Neural cell (in vitro differentiated cells): Measurements from ENCODE around the gene ATP5F1E. TPM values are rescaled to one million over a fixed set of nuclear protein-coding genes. Genes with fewer than 3 reads are reported as not detected.

Experiments used
- H2AFZ ChIP-seq: fragments of 200-600, 300-800 bp; sonication (generic), shearing (Covaris generic); 2 replicates; pipeline ENCODE4 v1.6.0; 2014; ENCODE audit warnings: low read depth, mild to moderate bottlenecking, antibody characterized with exemption, low read length, moderate library complexity
- H3F3A ChIP-seq: fragments of 200-600 bp; shearing (Covaris generic); 2 replicates; pipeline ENCODE4 v1.6.1; 2016; ENCODE audit warnings: mild to moderate bottlenecking, moderate library complexity, mixed read lengths, antibody characterized with exemption, low read length; ENCODE audit not compliant: insufficient read depth, poor library complexity, severe bottlenecking
- H3K27ac ChIP-seq: fragments of 200-600, 300-800 bp; sonication (generic), shearing (Covaris generic); 2 replicates; pipeline ENCODE4 v1.5.1; 2014; ENCODE audit warnings: mild to moderate bottlenecking, low read length, moderate library complexity
- H3K27me3 ChIP-seq: fragments of 300-800, 200-600 bp; sonication (generic), shearing (Covaris generic); 2 replicates; pipeline ENCODE4 v1.6.0; 2014; ENCODE audit warnings: mild to moderate bottlenecking, low read depth, low read length, moderate library complexity; ENCODE audit not compliant: insufficient read depth
- H3K36me3 ChIP-seq: fragments of 300-800, 200-600 bp; sonication (generic), shearing (Covaris generic); 2 replicates; pipeline ENCODE4 v1.5.1; 2014; ENCODE audit warnings: mild to moderate bottlenecking, antibody characterized with exemption, low read length, moderate library complexity; ENCODE audit not compliant: insufficient read depth
- H3K4me2 ChIP-seq: fragments of 300-800, 200-600 bp; sonication (generic), shearing (Covaris generic); 2 replicates; pipeline ENCODE4 v1.6.0; 2014; ENCODE audit warnings: mild to moderate bottlenecking, low read length
- H3K4me3 ChIP-seq: fragments of 300-800, 200-600 bp; sonication (generic), shearing (Covaris generic); 2 replicates; pipeline ENCODE4 v1.5.1; 2014; ENCODE audit warnings: mild to moderate bottlenecking, low read length, moderate library complexity
- H3K79me2 ChIP-seq: fragments of 200-600 bp; shearing (Covaris generic); replicated peaks from 2 replicates; pipeline ENCODE4 v1.6.0; 2014; ENCODE audit warnings: mild to moderate bottlenecking, low read length, moderate library complexity; ENCODE audit not compliant: insufficient read depth
- H3K9ac ChIP-seq: fragments of 300-800, 200-600 bp; sonication (generic), shearing (Covaris generic); 2 replicates; pipeline ENCODE4 v1.6.1; 2016; ENCODE audit warnings: mild to moderate bottlenecking, low read length, mixed read lengths
- H3K9me2 ChIP-seq: fragments of 200-600 bp; shearing (Covaris generic); 2 replicates; pipeline ENCODE4 v1.6.1; 2016; ENCODE audit warnings: mild to moderate bottlenecking, low read length, mixed read lengths; ENCODE audit not compliant: insufficient read depth
- H3K9me3 ChIP-seq: fragments of 200-600, 300-800 bp; sonication (generic), shearing (Covaris generic); 2 replicates; pipeline ENCODE4 v1.6.1; 2016; ENCODE audit warnings: mild to moderate bottlenecking, mixed run types, low read length, moderate library complexity, mixed read lengths
- H4K20me1 ChIP-seq: fragments of 200-600 bp; shearing (Covaris generic); 2 replicates; pipeline ENCODE4 v1.6.1; 2016; ENCODE audit warnings: mild to moderate bottlenecking, mixed run types; ENCODE audit not compliant: insufficient read depth
- CTCF ChIP-seq: fragments of 450-650 bp; IDR thresholded peaks from 2 replicates; pipeline ENCODE4 v1.5.1; 2014; ENCODE audit warnings: antibody characterized with exemption, mild to moderate bottlenecking, moderate library complexity; ENCODE audit not compliant: poor library complexity, severe bottlenecking
- EP300 ChIP-seq: fragments of 450-650 bp; conservative IDR thresholded peaks from 2 replicates; pipeline ENCODE4 v1.6.1; 2014; ENCODE audit warnings: antibody characterized with exemption, mild to moderate bottlenecking, moderate library complexity; ENCODE audit not compliant: poor library complexity, severe bottlenecking
- EZH2 ChIP-seq: fragments of 200-600, 300-800 bp; shearing (Covaris generic), sonication (generic); IDR thresholded peaks from 2 replicates; pipeline ENCODE4 v1.6.1; 2014; ENCODE audit warnings: antibody characterized with exemption, low read length, borderline replicate concordance, mild to moderate bottlenecking; ENCODE audit not compliant: insufficient read depth, poor library complexity, severe bottlenecking
- MXI1 ChIP-seq: fragments of 450-650 bp; conservative IDR thresholded peaks from 2 replicates; pipeline ENCODE4 v1.6.1; 2014; ENCODE audit warnings: antibody characterized with exemption, mild to moderate bottlenecking; ENCODE audit not compliant: poor library complexity, severe bottlenecking
- POLR2AphosphoS5 ChIP-seq: IDR thresholded peaks from 2 replicates; pipeline ENCODE4 v1.6.1; 2012
- RAD21 ChIP-seq: fragments of 450-650 bp; conservative IDR thresholded peaks from 2 replicates; pipeline ENCODE4 v1.6.1; 2014; ENCODE audit warnings: antibody characterized with exemption, mild to moderate bottlenecking, moderate library complexity
- SMC3 ChIP-seq: fragments of 450-650 bp; conservative IDR thresholded peaks from 2 replicates; pipeline ENCODE4 v1.6.1; 2014; ENCODE audit warnings: antibody characterized with exemption, mild to moderate bottlenecking, moderate library complexity; ENCODE audit not compliant: poor library complexity
- TAF1 ChIP-seq: IDR thresholded peaks from 2 replicates; pipeline ENCODE4 v1.6.1; 2012; ENCODE audit warnings: low read depth
- polyA plus RNA-seq: library from polyadenylated mRNA; depleted of rRNA; stranded (reverse); fragments of >200 nt; gene quantifications from 2 replicates; pipeline ENCODE4 v1.2.3, GENCODE V29; 2014
- TF ChIP-seq, protein P1 (sequence below): IDR thresholded peaks from 2 replicates; pipeline ENCODE4 v1.6.1; 2012; ENCODE audit warnings: borderline replicate concordance

The ATP5F1E gene
- polyA plus RNA-seq, 1 donor from 2014 or later = 133 TPM

- no peak overlapping the region for H3K27ac ChIP-seq
- H3F3A ChIP-seq = no peaks in the 10 kb centered on the region
- TF ChIP-seq, protein P1, sequence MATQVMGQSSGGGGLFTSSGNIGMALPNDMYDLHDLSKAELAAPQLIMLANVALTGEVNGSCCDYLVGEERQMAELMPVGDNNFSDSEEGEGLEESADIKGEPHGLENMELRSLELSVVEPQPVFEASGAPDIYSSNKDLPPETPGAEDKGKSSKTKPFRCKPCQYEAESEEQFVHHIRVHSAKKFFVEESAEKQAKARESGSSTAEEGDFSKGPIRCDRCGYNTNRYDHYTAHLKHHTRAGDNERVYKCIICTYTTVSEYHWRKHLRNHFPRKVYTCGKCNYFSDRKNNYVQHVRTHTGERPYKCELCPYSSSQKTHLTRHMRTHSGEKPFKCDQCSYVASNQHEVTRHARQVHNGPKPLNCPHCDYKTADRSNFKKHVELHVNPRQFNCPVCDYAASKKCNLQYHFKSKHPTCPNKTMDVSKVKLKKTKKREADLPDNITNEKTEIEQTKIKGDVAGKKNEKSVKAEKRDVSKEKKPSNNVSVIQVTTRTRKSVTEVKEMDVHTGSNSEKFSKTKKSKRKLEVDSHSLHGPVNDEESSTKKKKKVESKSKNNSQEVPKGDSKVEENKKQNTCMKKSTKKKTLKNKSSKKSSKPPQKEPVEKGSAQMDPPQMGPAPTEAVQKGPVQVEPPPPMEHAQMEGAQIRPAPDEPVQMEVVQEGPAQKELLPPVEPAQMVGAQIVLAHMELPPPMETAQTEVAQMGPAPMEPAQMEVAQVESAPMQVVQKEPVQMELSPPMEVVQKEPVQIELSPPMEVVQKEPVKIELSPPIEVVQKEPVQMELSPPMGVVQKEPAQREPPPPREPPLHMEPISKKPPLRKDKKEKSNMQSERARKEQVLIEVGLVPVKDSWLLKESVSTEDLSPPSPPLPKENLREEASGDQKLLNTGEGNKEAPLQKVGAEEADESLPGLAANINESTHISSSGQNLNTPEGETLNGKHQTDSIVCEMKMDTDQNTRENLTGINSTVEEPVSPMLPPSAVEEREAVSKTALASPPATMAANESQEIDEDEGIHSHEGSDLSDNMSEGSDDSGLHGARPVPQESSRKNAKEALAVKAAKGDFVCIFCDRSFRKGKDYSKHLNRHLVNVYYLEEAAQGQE = no peak
- TF ChIP-seq EP300 (no peak), SMC3 (no peak), EZH2 (no peak), RAD21 (no peak), POLR2AphosphoS5 (no peak), MXI1 (no peak), CTCF (no peak), TAF1 (no peak)
- no peak overlapping the region for H3K4me3 ChIP-seq
- no peaks in the 10 kb centered on the region for H3K9me2 ChIP-seq
- no peaks in the 10 kb centered on the region for H4K20me1 ChIP-seq
- H2AFZ ChIP-seq = no peak overlapping the region
- no peaks in the 10 kb centered on the region for H3K79me2 ChIP-seq
- H3K9me3 ChIP-seq = no peaks in the 10 kb centered on the region
- no peak overlapping the region for H3K4me2 ChIP-seq
- no peaks in the 10 kb centered on the region for H3K36me3 ChIP-seq
- no peaks in the 10 kb centered on the region for H3K27me3 ChIP-seq
- no peak overlapping the region for H3K9ac ChIP-seq
Observed at GRCh38 chr20:58976061-58976730, 55.9 kb downstream of the ATP5F1E start.

Other genes with a start within 250 kb of the ATP5F1E start
- 0.64 TPM in 1 of 2 replicates, not detected in the other for gene GNAS-AS1, start 181.4 kb downstream of the ATP5F1E start, polyA plus RNA-seq
- 958 and 975 TPM in 2 replicates for gene GNAS, start 179.6 kb downstream of the ATP5F1E start, polyA plus RNA-seq
- gene NELFCD, start 51.1 kb downstream of the ATP5F1E start, polyA plus RNA-seq = 88.7 and 104 TPM in 2 replicates
- gene CTSZ, start 25.1 kb downstream of the ATP5F1E start, polyA plus RNA-seq = 0.31 and 0.78 TPM in 2 replicates
- not detected in 2 replicates for gene TUBB1, start 12.9 kb downstream of the ATP5F1E start, polyA plus RNA-seq
- 38.5 and 50.5 TPM in 2 replicates for gene PRELID3B, start 10.5 kb upstream of the ATP5F1E start, polyA plus RNA-seq
- 0.14 TPM in 1 of 2 replicates, not detected in the other for gene ZNF831, start 131.5 kb upstream of the ATP5F1E start, polyA plus RNA-seq